ENCODE measurements around the gene ITPRIP.
A peak's percentile ranks its signal among the peaks of the same experiment; 100 is the strongest.

ITPRIP gene

DNA sequence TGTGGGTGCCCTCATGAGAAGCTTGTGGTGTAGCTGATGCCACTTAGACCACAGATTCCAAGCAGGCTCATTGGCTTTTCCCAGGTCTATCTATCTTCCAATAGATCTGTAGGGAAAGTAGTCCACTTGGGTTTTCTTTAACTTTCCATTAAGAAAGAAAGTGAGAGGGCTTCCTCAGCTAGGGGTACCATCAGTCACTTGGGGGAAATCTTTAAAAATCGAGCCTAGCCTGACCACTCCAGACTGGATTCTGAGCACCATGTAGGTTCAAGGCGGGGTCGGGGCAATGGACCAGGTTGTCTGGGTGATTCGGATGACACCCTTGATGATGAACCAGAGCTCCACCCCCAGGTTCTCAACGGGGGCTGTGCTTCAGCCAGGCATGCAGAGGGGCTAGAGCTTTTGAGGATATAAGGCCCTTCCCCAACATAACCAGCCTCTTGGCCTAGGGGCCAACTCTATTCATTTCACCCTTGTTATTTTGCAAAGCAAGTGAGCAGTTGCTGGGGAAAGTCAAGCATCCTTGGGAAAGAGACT, 27.0 kb downstream of the ITPRIP start:
- no peak for DNase-seq (ENCODE audit: low read depth)
- TF ChIP-seq, protein P1, sequence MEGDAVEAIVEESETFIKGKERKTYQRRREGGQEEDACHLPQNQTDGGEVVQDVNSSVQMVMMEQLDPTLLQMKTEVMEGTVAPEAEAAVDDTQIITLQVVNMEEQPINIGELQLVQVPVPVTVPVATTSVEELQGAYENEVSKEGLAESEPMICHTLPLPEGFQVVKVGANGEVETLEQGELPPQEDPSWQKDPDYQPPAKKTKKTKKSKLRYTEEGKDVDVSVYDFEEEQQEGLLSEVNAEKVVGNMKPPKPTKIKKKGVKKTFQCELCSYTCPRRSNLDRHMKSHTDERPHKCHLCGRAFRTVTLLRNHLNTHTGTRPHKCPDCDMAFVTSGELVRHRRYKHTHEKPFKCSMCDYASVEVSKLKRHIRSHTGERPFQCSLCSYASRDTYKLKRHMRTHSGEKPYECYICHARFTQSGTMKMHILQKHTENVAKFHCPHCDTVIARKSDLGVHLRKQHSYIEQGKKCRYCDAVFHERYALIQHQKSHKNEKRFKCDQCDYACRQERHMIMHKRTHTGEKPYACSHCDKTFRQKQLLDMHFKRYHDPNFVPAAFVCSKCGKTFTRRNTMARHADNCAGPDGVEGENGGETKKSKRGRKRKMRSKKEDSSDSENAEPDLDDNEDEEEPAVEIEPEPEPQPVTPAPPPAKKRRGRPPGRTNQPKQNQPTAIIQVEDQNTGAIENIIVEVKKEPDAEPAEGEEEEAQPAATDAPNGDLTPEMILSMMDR (IDR thresholded peaks at IDR 0.05; ENCODE audit: control insufficient read depth, insufficient read depth, low read depth, low read length, missing control alignments): no peak
- H3K4me3 ChIP-seq (ENCODE audit: control insufficient read depth, low read depth, low read length): no peak overlapping the region

DNA sequence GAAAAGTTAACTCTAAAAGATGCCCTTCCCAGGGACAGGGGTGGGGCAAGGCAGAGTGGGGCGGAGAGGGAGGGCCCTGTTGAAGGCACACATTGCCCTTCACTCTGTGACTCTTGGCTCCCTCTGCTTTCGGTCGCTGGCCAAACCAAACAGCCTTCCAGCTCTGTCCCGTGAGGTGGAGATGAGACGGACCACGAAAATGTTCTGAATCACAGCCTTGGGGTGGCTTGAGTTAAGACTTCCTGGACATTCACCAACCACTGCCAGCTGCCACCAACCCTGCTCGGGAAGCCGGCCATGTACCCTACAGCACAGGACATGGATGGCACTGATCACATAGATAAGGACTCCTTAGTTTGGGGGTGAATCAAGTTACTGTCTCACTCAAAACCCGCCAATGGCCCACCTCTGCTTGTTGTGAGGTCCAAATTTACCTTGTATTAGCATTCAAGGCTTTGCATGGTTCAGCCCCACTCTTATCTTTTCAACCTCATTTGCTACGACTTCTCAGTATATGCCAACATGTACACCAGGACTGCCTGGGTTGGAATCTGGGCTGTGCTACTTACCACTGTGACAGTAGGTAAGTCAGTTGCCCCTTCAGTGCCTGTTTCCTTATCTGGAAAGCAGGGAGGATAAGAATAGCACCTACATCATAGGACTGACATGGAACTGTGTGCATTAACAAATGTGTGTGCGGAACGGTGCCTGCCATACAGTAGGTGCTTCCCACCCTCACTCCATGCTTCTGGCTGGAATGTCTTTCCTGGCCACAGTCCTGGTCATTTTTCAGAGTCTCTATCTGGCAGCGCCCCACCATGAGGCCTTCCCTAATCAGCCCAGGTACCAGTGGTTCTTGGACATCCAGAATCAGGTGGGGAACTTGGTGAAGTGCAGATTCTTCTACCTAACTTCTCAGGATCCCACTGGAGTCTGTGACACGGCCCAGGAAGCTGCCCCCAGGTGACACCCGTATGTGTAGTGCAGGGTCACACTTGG, 28.0 kb downstream of the ITPRIP start:
- peak; percentile 60 for DNase-seq (ENCODE audit: low read depth)
- no peak overlapping the region for H3K4me3 ChIP-seq (ENCODE audit: control insufficient read depth, low read depth, low read length)
- TF ChIP-seq, protein P1 (IDR thresholded peaks at IDR 0.05; ENCODE audit: control insufficient read depth, insufficient read depth, low read depth, low read length, missing control alignments): no peak

DNA sequence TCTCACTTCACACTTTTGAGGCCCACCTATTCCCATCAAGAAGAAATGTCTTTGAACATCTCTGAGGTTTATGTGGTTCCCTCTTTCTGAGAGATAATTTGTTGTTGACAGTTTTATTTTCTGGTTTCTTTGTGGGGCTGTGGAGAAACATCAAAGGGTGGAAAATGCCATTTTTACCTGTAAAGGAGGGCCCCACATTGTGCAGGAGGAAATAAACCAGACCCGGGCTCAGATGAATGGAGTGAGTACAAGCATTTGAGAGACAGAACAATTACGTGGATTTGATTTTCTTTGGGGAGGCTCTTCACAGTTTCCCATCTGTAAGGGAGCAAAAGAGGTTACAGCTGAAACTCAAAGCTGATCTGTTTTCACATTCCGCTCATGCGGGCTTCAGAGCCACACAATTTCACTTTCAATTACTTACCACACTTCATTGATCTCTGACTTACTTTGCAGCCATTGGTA, 29.8 kb downstream of the ITPRIP start:
- no peak overlapping the region for H3K4me3 ChIP-seq (ENCODE audit: control insufficient read depth, low read depth, low read length)
- TF ChIP-seq, protein P1 (IDR thresholded peaks at IDR 0.05; ENCODE audit: control insufficient read depth, insufficient read depth, low read depth, low read length, missing control alignments): no peak
- no peak for DNase-seq (ENCODE audit: low read depth)

DNA sequence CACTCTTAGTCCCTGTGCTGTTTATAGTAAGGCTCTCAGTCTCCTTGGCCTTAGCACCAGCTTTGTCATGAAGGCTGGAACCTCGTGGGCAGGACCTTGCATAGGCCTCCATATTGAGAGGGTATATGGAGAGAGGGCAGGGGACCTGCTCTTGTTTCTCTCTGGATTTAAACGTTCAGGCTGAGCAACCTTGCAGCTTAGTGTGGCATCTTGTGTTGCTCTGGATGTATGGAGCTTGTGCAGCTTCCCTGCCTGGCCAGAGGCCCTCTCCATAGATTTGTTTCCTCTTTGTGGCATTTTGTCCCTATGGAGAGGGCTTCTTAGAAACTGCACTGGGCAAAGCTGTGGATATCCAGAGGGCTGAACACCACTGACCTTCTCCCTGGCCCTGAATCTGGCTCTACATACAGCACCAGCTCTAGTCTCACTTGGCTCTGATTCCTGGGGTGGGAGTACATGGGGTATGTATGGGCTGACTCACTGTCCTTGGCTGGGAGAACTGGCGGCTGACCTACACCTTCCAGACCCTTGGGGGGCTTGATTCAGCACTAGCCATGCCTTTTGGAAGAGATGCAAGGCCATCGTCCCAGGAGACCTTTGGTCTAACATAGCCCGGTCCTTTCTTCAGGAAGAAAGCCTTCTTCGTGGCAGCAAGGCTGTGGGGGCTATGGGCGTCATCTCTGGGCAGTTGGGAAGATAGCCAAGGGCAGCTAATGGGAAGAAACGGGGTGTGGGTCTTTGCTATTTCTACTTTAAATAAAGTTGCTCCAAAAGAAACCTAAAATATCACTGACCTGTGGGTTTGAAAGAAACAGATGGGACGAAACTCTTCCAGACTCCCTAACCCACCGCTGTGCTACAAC, 30.5 kb downstream of the ITPRIP start:
- no peak overlapping the region for H3K4me3 ChIP-seq (ENCODE audit: control insufficient read depth, low read depth, low read length)
- TF ChIP-seq, protein P1 (IDR thresholded peaks at IDR 0.05; ENCODE audit: control insufficient read depth, insufficient read depth, low read depth, low read length, missing control alignments): no peak
- no peak for DNase-seq (ENCODE audit: low read depth)

DNA sequence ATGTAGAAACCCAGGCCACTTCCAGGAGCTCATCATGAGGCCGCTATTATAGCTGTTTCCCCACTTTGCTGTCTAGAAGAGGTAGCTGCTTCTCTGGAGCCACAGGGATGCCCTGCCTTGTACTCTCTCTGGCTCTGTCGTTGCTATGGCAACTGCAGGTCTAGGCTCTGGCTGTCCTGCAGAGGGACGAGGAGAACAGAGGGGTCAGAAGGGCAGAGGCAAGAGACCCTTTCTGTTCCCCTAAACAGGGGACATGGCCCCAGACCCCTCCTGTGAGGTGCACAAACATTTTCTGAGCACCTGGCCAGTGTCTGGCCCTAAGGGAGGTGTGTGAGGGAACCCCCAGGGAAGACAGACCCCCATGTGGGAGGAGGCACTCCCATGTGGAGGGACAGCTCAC, 31.4 kb downstream of the ITPRIP start:
- DNase-seq (ENCODE audit: low read depth): no peak
- TF ChIP-seq, protein P1 (IDR thresholded peaks at IDR 0.05; ENCODE audit: control insufficient read depth, insufficient read depth, low read depth, low read length, missing control alignments): no peak
- no peak overlapping the region for H3K4me3 ChIP-seq (ENCODE audit: control insufficient read depth, low read depth, low read length)

DNA sequence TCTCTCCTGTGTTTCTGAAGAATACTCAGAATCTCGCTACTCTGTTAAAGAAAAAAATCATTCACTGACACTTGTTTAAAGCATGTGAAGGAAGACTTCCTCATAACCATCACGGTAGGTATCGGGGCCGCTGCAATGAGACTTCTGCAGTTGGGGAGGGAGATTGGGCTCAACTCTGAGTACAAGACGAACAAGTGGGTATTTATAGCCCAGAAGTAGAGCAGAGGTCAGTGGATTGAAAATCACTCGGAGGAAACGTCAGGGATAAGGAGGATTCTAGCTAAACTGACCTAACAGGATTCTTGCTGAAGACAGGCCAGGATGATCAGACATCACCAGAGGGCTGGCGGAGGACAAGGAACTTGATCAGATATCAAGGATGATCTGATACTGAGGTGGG, 33.3 kb downstream of the ITPRIP start:
- TF ChIP-seq, protein P1 (IDR thresholded peaks at IDR 0.05; ENCODE audit: control insufficient read depth, insufficient read depth, low read depth, low read length, missing control alignments): no peak
- no peak overlapping the region for H3K4me3 ChIP-seq (ENCODE audit: control insufficient read depth, low read depth, low read length)
- DNase-seq (ENCODE audit: low read depth): no peak
